Myocyte (in vitro differentiated cells): Measurements from ENCODE around the gene ZC3H7A. TPM values are rescaled to one million over a fixed set of nuclear protein-coding genes. Genes with fewer than 3 reads are reported as not detected.
"Not testable (repeated sequence)": the region's sequence is repeated elsewhere in the genome, so short reads cannot be mapped to it uniquely, and the experiment has no call there.

ENCODE experiments used
- DNase-seq: peaks from one replicate; pipeline ENCODE4 v3.0.0-alpha.2; 2012; ENCODE audit warnings: low read depth
- polyA plus RNA-seq: library from polyadenylated mRNA; unstranded; fragments of >200 nt; gene quantifications from one replicate; pipeline ENCODE4 v1.2.1, GENCODE V29; 2012; ENCODE audit warnings: missing spikeins
- total RNA-seq: library from RNA; depleted of rRNA; stranded (reverse); fragments of >200 nt; gene quantifications from 2 replicates; pipeline ENCODE4 v1.2.3, GENCODE V29; 2014

Gene ZC3H7A, protein sequence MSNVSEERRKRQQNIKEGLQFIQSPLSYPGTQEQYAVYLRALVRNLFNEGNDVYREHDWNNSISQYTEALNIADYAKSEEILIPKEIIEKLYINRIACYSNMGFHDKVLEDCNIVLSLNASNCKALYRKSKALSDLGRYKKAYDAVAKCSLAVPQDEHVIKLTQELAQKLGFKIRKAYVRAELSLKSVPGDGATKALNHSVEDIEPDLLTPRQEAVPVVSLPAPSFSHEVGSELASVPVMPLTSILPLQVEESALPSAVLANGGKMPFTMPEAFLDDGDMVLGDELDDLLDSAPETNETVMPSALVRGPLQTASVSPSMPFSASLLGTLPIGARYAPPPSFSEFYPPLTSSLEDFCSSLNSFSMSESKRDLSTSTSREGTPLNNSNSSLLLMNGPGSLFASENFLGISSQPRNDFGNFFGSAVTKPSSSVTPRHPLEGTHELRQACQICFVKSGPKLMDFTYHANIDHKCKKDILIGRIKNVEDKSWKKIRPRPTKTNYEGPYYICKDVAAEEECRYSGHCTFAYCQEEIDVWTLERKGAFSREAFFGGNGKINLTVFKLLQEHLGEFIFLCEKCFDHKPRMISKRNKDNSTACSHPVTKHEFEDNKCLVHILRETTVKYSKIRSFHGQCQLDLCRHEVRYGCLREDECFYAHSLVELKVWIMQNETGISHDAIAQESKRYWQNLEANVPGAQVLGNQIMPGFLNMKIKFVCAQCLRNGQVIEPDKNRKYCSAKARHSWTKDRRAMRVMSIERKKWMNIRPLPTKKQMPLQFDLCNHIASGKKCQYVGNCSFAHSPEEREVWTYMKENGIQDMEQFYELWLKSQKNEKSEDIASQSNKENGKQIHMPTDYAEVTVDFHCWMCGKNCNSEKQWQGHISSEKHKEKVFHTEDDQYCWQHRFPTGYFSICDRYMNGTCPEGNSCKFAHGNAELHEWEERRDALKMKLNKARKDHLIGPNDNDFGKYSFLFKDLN
- total RNA-seq: 28.2 and 48.2 TPM in 2 replicates
- 32.5 TPM for polyA plus RNA-seq

DNA sequence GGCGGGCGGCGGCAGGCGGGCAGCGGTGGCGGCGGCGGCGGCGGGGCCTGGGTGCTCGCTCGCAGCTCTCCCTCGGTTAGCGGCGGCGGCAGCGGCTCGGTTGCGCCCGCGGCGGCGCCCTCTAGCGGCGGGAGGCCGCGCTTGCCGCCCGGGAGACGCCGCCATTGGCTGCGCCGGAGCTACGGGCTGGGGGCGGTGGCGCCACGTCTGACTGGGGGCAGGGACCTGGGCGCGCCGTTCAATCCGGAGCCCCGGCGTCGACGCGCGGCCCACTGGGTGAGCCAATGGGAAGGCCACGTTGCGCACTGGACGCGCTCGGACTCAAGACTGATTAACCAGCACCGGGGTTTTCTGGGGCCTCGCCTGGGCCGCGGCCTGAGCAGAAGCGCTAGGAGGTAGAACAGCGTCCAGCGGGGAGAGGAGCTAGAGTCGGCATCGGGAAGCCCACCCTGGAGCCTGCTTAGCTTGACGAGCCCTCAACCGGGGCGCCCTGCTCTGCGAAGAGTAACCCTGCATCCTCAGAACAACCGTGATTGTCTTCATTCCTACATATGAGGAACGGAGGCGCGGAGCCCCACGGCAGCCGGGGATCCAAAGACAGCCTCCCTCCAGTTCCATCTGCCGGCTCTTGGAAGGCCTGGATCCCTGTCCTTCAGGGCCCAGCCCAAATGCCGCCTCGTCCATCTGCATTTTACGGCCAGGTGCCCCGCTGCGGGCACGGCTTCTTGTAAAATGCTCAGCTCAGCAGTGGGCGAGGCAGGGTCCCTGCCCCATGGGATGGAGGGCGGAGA lies at the start of gene ZC3H7A:
TSS of gene ZC3H7A (minus strand) at position 93 of the 791 bp plus-strand sequence. CDS start 14,904 bp downstream, outside the sequence.
- DNase-seq: peak; percentile 97

DNA sequence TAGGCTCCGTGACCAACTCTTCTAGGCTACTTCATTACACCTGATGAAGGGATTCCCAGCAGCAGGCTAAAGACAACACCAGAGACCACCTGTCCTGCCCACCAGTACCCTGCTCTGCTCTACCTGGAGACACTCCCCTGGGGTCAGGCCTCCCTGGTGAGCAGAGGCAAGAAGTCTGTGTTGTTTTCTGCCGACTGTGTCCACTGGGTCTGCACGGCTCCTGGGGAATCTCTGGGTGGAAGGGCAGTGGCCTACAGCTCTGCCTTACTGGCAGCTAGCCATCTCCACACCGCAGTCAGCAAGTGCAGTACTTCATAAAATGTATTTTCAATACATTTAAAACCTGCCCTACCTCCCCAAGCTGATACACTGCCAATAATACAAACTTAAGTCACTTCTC lies 47.4 kb upstream of the ZC3H7A start:
- no peak for DNase-seq

DNA sequence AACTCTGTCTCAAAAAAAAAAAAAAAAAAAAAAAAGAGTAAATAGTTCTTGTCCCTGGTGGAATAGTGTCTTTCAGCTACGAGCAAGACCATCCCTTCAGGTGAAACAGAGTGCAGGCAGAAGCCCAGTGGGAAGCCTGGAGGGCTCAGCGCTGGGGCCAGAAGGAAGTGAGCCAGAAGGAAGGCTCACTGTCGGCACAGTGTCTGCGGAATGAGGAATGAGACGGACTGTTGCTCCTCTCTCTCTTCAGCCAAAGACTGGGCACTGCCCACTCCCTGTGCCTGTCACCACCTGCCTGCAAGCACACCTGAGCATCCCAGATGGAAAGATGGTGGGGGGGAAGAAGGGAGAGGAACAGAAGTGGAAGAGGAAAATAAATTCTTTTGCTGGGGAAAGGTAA lies 46.8 kb upstream of the ZC3H7A start:
- DNase-seq: no peak

DNA sequence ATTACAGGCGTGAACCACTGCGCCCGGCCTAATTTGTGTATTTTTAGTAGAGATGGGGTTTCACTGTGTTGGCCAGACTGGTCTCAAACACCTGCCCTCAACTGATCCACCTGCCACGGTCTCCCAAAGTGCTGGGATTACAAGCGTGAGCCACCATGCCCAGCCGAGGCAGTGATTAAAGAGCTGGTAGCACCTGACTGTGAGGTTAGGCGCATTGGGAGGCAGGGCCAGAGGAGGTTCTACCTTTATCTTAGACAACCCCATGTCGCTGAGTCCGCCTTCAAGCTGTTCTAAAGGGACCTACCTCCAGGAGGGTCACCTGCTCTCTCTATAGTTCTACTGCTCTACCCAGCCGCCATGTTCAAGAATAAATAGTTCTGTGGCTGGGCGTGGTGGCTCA lies 46.1 kb upstream of the ZC3H7A start:
- DNase-seq: no peak

DNA sequence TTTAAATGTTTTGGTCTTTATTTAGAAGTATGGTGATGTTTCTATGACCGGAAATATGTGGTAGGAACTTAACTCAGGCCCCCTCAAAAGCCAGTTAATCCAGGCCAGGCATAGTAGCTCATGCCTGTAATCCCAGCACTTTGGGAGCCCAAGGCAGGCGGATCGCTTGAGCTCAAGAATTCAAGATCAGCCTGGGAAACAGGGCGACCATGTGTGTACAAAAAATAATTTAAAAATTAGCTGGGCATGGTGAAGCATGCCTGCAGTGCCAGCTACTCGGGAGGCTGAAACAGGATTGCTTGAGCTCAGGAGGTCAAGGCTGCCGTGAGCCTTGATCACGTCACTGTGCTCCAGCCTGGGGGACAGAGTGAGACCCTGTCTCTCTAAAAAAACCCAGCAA lies 44.0 kb upstream of the ZC3H7A start:
- DNase-seq: no peak

DNA sequence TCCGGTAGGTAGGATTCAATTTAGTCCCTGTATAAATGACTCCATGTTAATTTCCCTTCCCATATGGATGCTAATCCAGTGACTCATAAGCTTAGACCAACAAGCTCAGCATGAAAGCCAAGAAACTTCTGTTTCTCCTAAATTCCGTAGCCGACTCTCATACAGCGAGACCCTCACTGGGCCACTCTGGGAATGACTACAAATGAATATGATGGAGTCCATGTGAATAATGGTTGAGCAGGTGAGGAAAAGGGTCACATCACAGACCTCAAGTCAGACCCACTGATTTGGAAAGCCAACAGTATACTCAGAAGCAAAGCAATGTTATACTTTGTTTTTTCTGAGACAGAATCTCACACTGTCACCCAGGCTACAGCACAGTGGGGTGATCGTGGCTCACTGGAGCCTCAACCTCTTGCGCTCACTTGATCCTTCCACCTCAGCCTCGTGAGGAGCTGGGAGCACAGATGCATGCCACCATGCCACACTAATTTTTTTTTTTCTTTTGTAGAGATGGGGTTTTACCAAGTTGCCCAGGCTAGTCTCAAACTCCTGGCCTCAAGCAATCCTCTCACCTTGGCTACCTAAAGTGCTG lies 39.7 kb upstream of the ZC3H7A start:
- DNase-seq: peak; percentile 46

DNA sequence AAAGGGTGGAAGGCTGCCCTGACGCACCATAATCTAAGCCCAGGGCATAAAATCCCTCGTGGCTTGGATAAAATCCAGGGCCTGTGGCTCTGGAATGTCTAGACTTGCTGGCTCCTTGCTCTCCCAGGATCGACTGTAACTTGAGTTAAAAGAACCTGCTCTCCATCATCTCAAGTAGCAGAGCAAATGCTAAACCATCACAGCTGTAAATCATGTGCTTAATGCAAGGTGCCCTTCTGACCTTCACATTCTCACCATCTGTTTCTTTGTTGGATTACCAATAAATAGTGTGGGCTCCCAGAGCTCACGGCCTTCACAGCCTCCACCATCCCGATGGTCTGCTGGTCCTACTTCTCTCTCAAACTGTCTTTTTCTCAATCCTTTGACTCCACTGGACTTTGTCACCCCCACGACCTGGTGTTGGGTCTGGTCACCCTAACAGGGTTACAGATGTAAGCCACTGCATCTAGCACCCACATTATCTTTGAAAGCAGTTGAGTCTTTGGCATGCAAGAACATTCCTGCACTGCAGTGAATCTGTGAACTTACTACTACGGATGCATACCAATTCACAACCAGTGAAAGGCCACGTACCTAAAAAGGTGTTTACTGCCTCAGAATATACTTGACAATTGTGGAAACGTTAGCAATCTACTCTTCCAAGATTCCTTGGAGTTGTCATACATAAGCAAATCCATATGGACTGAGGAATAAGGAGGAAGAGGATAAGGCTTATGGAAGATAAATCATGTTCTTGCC lies 39.0 kb upstream of the ZC3H7A start:
- peak; percentile 57 for DNase-seq

DNA sequence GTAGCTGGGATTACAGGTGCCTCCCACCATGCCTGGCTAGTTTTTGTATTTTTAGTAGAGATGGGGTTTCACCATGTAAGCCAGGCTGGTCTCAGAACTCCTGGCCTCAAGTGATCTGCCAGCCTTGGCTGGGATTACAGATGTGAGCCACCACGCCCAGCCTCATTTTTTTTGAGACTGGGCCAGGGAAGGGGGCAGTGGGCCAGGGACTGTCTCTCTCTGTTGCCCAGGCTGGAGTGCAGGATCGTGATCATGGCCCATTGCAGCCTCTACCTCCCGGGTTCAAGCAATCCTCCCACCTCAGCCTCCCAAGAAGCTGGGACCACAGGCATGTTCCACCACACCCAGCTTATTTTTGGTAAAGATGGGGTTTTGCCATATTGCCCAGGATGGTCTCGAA lies 38.3 kb upstream of the ZC3H7A start:
- no peak for DNase-seq

DNA sequence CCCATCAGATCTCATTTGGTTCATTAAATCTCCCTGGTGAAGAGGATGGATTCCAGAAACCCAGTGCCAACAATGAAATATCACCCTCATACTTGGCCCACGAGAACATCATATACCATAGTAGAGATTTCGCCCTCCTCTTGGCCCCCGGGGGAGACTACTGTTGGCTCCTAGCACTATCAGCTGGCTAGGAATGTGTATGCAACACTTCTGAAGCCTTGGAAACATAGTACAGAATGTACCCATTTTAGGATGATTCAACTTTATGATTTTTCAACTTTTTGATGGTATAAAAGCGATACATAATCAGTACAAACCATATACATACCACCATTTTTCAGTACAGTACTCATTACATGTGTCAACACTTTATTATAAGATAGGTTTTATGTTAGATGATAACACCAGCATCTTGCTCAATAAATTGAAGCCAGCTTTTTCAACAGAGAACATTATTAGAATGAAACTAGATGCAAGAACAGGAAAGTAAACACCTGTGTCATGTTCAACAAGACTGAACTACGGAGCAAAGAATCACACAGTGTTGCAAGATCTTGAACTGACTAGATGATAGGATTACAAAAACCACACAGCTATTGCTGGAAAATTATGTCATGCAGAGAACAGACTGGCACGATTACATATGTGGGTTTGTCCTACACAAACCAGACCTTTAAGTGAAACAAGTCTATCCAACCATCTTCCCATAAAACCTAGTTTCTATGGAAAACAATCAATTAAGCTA lies 37.1 kb upstream of the ZC3H7A start:
- peak; percentile 81 for DNase-seq

DNA sequence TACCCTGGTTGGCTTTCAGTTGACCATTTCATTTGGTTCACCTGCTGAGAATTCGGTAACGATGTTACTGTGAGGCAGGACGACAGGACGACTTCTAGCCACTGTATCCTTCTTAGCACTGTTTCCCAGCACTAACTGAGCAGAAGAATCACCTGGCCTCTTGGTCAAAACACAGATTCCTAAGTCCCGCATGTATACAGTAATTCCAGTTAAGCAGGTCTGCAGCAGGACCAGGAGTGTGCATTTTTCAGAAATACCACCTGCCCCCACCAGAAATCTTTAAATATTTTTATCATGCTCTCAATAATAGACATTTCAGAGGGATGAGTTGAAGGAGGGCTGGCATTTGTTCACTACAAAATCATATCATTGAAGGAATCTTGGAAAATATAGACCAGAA lies 31.6 kb upstream of the ZC3H7A start:
- no peak for DNase-seq

DNA sequence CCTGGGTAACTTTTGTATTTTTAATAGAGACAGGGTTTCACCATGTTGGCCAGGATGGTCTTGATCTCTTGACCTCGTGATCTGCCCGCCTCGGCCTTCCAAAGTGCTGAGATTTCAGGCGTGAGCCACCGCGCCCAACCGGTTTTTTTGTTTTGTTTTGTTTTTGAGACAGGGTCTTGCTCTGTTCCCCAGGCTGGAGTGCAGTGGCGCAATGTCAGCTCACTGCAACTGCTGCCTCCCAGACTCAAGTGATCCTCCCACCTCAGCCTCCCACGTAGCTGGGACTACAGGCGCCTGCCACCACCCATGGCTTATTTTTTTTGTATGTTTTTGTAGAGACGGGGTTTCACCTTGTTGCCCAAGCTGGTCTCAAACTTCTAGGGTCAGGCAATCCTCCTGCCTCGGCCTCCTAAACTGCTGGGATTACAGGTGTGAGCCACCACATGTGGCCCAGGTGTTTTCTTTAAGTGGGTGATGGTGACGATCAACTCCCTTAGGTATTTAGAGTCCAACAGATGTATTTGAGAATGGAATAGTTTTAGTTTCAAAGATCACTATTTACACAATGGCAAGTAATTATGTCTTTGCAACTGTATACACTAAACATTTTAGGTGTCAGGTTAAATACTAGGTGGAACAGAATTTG lies 28.6 kb upstream of the ZC3H7A start:
- not testable (repeated sequence) for DNase-seq

DNA sequence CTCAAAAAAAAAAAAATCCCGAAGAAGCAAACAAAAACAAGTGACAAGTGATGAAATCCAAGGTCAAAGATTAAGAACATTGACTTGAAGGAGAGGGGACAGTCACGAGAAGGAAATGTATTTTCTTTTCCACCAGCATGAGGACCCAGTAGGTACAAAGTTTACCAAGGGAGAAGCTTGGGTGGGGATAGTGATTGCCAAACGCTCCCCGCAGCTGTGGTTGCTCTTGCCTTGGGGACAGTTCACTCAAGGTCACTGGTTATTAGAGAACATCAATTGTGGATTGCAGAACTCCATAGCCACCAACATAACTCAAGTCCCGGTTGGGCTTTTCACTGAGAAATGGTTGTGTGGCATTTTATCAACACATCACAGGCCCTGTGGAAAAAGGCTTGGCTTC lies 27.3 kb upstream of the ZC3H7A start:
- DNase-seq: peak; percentile 75

DNA sequence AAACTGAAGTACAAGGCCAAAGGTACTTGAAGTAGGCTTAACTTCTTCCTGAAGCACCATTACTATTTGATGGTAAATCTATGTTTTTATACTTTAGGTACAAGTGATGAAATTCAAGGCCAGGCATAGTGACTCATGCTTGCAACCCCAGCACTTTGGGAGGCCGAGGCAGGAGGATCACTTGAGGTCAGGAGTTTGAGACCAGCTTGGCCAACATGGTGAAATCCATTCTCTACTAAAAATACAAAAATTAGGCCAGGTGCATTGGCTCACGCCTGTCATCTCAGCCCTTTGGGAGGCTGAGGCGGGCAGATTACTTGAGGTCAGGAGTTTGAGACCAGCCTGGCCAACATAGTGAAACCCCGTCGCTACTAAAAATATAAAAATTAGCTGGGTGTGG lies 26.6 kb upstream of the ZC3H7A start:
- not testable (repeated sequence) for DNase-seq

DNA sequence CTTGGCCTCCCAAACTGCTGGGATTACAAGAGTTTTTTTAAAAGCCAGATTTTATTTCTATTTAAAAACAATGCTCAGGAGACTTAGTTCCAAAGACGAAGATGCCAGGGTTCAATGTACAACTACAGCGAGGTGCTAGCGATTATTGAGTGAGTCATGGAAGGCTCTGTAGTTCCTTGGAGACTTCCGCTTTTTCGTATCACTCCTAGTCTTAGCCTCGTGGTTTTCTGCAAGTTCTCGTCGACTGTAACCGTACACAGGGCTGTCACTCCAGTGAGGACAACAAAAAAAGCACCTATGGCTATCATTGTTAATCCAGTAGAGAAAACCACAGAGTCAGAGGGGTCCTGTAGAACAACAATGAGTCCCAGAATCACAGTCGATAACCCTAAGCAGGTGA lies 22.7 kb upstream of the ZC3H7A start:
- no peak for DNase-seq

DNA sequence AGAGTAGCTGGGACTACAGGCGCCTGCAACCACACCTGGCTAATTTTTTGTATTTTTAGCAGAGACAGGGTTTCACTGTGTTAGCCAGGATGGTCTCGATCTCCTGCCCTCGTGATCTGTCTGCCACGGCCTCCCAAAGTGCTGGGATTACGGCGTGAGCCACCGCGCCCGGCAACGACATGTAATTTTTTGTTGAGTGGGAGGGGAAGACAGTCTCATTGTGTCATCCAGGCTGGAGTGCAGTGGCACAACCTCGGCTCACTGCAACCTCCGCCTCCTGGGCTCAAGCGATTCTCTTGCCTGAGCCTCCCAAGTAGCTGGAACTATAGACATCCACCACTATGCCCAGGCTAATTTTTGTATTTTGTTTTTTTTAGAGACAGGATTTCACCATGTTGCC lies 21.9 kb upstream of the ZC3H7A start:
- DNase-seq: not testable (repeated sequence)

DNA sequence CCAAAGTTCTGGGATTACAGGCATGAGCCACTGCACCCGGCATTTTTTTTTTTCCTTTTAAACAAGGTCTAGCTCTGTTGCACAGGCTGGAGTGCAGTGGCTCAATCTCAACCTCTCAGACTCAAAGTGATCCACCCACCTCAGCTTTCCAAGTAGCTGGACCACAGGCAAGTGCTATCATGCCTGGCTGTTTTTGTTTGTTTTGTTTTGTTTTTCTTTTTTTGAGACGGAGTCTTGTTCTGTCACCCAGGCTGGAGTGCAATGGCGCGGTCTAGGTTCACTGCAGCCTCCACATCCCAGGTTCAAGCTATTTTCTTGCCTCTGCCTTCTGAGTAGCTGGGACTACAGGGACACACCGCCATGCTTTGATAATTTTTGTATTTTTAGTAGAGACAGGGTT lies 19.1 kb upstream of the ZC3H7A start:
- no peak for DNase-seq

DNA sequence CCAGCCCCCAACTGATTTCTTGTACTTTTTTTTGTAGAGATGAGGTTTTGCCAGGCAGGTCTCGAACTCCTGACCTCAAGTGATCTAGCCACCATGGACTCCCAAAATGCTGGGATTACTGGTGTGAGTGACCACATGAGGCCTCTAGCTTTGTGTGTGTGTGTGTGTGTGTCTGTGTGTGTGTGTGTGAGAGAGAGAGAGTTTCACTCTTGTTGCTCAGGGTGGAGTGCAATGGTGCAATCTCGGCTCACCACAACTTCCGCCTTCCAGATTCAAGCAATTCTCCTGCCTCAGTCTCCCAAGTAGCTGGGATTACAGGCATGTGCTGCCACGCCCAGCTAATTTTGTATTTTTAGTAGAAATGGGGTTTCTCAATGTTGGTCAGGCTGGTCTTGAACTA lies 17.7 kb upstream of the ZC3H7A start:
- DNase-seq: not testable (repeated sequence)

DNA sequence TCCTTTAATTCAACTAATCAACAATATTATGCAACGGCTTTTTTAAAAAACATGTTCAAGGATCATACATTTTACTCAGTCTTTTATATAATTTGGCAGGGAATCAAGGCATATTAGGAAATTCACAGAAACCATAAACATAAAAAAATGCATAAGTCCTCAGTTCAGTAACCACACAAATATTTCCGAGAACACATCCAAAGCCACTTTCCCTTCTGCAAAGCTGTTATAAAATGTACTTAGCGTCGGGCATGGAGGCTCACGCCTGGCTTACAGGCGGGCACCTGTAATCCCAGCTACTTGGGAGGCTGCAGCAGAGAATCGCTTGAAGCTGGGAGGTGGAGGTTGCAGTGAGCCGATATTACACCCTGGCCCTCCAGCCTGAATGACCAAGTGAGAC lies 9.7 kb upstream of the ZC3H7A start:
- DNase-seq: no peak

DNA sequence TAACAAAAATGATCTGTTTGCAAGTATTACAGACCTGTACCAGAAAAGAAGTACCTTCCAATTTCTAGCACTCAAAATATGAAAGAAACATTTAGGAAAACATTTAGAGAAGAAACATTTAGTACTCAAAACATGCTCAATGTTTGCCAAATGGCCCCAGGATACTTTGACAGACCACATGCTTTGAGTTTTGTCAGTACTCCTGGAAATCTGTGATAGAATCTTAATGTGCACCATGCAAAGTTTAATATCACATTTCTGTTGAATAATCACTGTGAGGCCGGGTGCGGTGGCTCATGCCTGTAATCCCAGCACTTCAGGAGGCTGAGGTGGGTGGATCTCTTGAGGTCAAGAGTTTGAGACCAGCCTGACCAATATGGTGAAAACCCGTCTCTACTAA lies 8.5 kb upstream of the ZC3H7A start:
- no peak for DNase-seq
